NCI-H748 treated with DMSO at 0.1 percent for 48 hours (cell line): ENCODE results near the gene MAST3.

ENCODE experiments used
- DNase-seq: peaks from one replicate; lab custom pipeline; 2025; lab: John Stamatoyannopoulos, UW

The MAST3 gene

GRCh38 chr19:18097217-18097992 is at the start of gene MAST3:
Gene MAST3, plus strand, starts transcription at chr19:18097778. Its CDS starts 15 bp downstream, at chr19:18097793.
- DNase-seq: peak; percentile 20

- DNase-seq: no peak
These were observed 48.2 kb upstream of the MAST3 start for GRCh38 chr19:18049385-18049784.

GRCh38 chr19:18051887-18052286 is 45.7 kb upstream of the MAST3 start:
- DNase-seq: no peak

GRCh38 chr19:18053576-18054219 is 43.9 kb upstream of the MAST3 start:
- DNase-seq: no peak

GRCh38 chr19:18055967-18056366 is 41.6 kb upstream of the MAST3 start:
- no peak for DNase-seq

- no peak for DNase-seq
These were observed 40.0 kb upstream of the MAST3 start for GRCh38 chr19:18057557-18057956.

- peak; percentile 19 for DNase-seq
These were observed 39.2 kb upstream of the MAST3 start for GRCh38 chr19:18058208-18059009.

GRCh38 chr19:18059297-18059696 is 38.3 kb upstream of the MAST3 start:
- DNase-seq: no peak

GRCh38 chr19:18059902-18060301 is 37.7 kb upstream of the MAST3 start:
- DNase-seq: no peak

GRCh38 chr19:18060472-18060871 is 37.1 kb upstream of the MAST3 start:
- DNase-seq: no peak

- DNase-seq: peak; percentile 37
These were observed 35.5 kb upstream of the MAST3 start for GRCh38 chr19:18062028-18062427.

- DNase-seq: no peak
These were observed 34.1 kb upstream of the MAST3 start for GRCh38 chr19:18063463-18063862.

GRCh38 chr19:18065173-18065495 is 32.4 kb upstream of the MAST3 start:
- no peak for DNase-seq

- no peak for DNase-seq
These were observed 29.2 kb upstream of the MAST3 start for GRCh38 chr19:18068395-18068794.

- DNase-seq: no peak
These were observed 28.2 kb upstream of the MAST3 start for GRCh38 chr19:18069383-18069782.

- DNase-seq: no peak
These were observed 27.4 kb upstream of the MAST3 start for GRCh38 chr19:18070181-18070580.

- DNase-seq: no peak
These were observed 25.2 kb upstream of the MAST3 start for GRCh38 chr19:18072335-18072734.

- no peak for DNase-seq
These were observed 24.4 kb upstream of the MAST3 start for GRCh38 chr19:18073197-18073596.

GRCh38 chr19:18074192-18074591 is 23.4 kb upstream of the MAST3 start:
- DNase-seq: no peak

GRCh38 chr19:18083929-18084684 is 13.5 kb upstream of the MAST3 start:
- DNase-seq: no peak

- no peak for DNase-seq
These were observed 11.7 kb upstream of the MAST3 start for GRCh38 chr19:18085702-18086457.
